CD14-positive monocyte (primary cell): Measurements from ENCODE around the gene LYRM7. TPM values are rescaled to one million over a fixed set of nuclear protein-coding genes. Genes with fewer than 3 reads are reported as not detected.

Experiments
- DNase-seq, 3 donors: peaks; one replicate each; pipeline ENCODE4 v3.0.0-alpha.2; 2011 to 2022
- H2AFZ ChIP-seq: 2 replicates; pipeline ENCODE4 v1.6.0; 2012; ENCODE audit warnings: mild to moderate bottlenecking, low read depth, low read length, inconsistent platforms; ENCODE audit not compliant: insufficient read depth, poor library complexity, severe bottlenecking
- H3K27ac ChIP-seq, 2 donors: 1 replicate in 1 of 2; 2 replicates in 1 of 2; pipeline ENCODE4 v1.5.1; 2012 to 2013; ENCODE audit warnings: low read length in 2 of 2, control low read depth in 1 of 2, inconsistent platforms in 1 of 2, low read depth in 1 of 2, mild to moderate bottlenecking in 1 of 2
- H3K27me3 ChIP-seq, 2 donors: one replicate each; pipeline versions ENCODE4 v1.6.0 to v1.6.1; 2011 to 2013; ENCODE audit warnings: low read length in 2 of 2; ENCODE audit not compliant: control insufficient read depth in 2 of 2, insufficient read depth in 2 of 2
- H3K36me3 ChIP-seq, 2 donors: replicated peaks in 1 of 2; 1 replicate in 1 of 2; 2 replicates in 1 of 2; pipeline versions ENCODE4 v1.5.1 to v1.6.1; 2012 to 2013; ENCODE audit warnings: low read length in 2 of 2, control low read depth in 1 of 2, inconsistent platforms in 1 of 2, mild to moderate bottlenecking in 1 of 2; ENCODE audit not compliant: insufficient read depth in 2 of 2, control insufficient read depth in 1 of 2
- H3K4me1 ChIP-seq, 2 donors: 1 replicate in 1 of 2; 2 replicates in 1 of 2; pipeline versions ENCODE4 v1.5.1 to v1.6.1; 2012 to 2013; ENCODE audit warnings: low read length in 2 of 2, control low read depth in 1 of 2, inconsistent platforms in 1 of 2, mild to moderate bottlenecking in 1 of 2, moderate library complexity in 1 of 2; ENCODE audit not compliant: insufficient read depth in 2 of 2, control insufficient read depth in 1 of 2
- H3K4me2 ChIP-seq: replicated peaks from 2 replicates; pipeline ENCODE3; 2012; ENCODE audit warnings: low read length, moderate library complexity, mild to moderate bottlenecking; ENCODE audit not compliant: poor library complexity, severe bottlenecking; ENCODE audit errors: extremely low read depth
- H3K4me3 ChIP-seq, 3 experiments: fragments of 200-600 bp in 1 of 3; sonication (generic) in 1 of 3; replicated peaks in 1 of 3; 1 replicate in 2 of 3; 2 replicates in 1 of 3; pipeline ENCODE4 v1.5.1; 2011 to 2013; ENCODE audit warnings: low read length in 3 of 3, mild to moderate bottlenecking in 3 of 3, control low read depth in 2 of 3, low read depth in 2 of 3, inconsistent platforms in 1 of 3, moderate library complexity in 1 of 3
- H3K79me2 ChIP-seq: 2 replicates; pipeline ENCODE4 v1.6.0; 2012; ENCODE audit warnings: mild to moderate bottlenecking, control low read depth, inconsistent platforms, low read length, moderate library complexity; ENCODE audit not compliant: insufficient read depth
- H3K9ac ChIP-seq: 2 replicates; pipeline ENCODE4 v1.6.0; 2017; ENCODE audit warnings: low read length, mild to moderate bottlenecking; ENCODE audit not compliant: insufficient read depth, poor library complexity, severe bottlenecking
- H3K9me3 ChIP-seq, 2 donors: replicated peaks in 1 of 2; 1 replicate in 1 of 2; 2 replicates in 1 of 2; pipeline versions ENCODE4 v1.5.1 to v1.6.1; 2012 to 2013; ENCODE audit warnings: low read length in 2 of 2, control low read depth in 1 of 2; ENCODE audit not compliant: control insufficient read depth in 1 of 2, insufficient read depth in 1 of 2
- H4K20me1 ChIP-seq: 2 replicates; pipeline ENCODE4 v1.6.0; 2012; ENCODE audit warnings: mild to moderate bottlenecking, low read length, control low read depth, moderate library complexity; ENCODE audit not compliant: insufficient read depth
- H3K27ac Mint-ChIP-seq, 7 donors: one replicate each; pipeline ENCODE4 v1.8.0; 2020; ENCODE audit warnings: mild to moderate bottlenecking in 7 of 7, mixed read lengths in 7 of 7, moderate library complexity in 6 of 7, inconsistent platforms in 2 of 7
- H3K27me3 Mint-ChIP-seq, 3 donors: one replicate each; pipeline ENCODE4 v1.8.0; 2021 to 2022; ENCODE audit warnings: low read depth in 3 of 3, mild to moderate bottlenecking in 3 of 3, mixed read lengths in 3 of 3, moderate library complexity in 3 of 3, inconsistent platforms in 1 of 3
- H3K36me3 Mint-ChIP-seq, 2 donors: one replicate each; pipeline ENCODE4 v1.8.0; 2020; ENCODE audit warnings: mixed read lengths in 2 of 2, inconsistent platforms in 1 of 2, mild to moderate bottlenecking in 1 of 2
- H3K4me1 Mint-ChIP-seq: one replicate; pipeline ENCODE4 v1.8.0; 2020; ENCODE audit warnings: mild to moderate bottlenecking, mixed read lengths
- H3K4me3 Mint-ChIP-seq, 2 donors: one replicate each; pipeline ENCODE4 v1.8.0; 2020; ENCODE audit warnings: mild to moderate bottlenecking in 2 of 2, mixed read lengths in 2 of 2, moderate library complexity in 1 of 2
- H3K9me3 Mint-ChIP-seq, 7 donors: one replicate each; pipeline ENCODE4 v1.8.0; 2020 to 2022; ENCODE audit warnings: mixed read lengths in 7 of 7, mild to moderate bottlenecking in 6 of 7, moderate library complexity in 6 of 7, inconsistent platforms in 2 of 7
- CTCF ChIP-seq: fragments of 200-600 bp; IDR thresholded peaks from one replicate; pipeline ENCODE4 v1.8.0; 2022; ENCODE audit warnings: antibody characterized with exemption, mild to moderate bottlenecking
- WGBS: methylation state at CpG from one replicate; pipeline ENCODE4 v1.1.5; 2013; ENCODE audit warnings: missing lambda C conversion rate; ENCODE audit not compliant: insufficient coverage; 5-methylcytosine and 5-hydroxymethylcytosine counted together
- intact Hi-C, 2 donors: fragments of 100-400 bp; cut with micrococcal nuclease; formaldehyde crosslinking; loops; one replicate each; pipeline versions ENCODE4 v1.15.0 to v1.15.1; 2023
- polyA plus RNA-seq, 3 donors: library from polyadenylated mRNA; depleted of rRNA in 1 of 3; unstranded in 2 of 3; stranded (reverse) in 1 of 3; fragments of 300-500 nt in 2 of 3; fragments of >200 nt in 1 of 3; fragmentation: Illumina TruSeq in 2 of 3; gene quantifications; 1 replicate in 2 of 3; 2 replicates in 1 of 3; pipeline ENCODE4 v1.2.3, GENCODE V29; 2012 to 2021

Gene LYRM7
- polyA plus RNA-seq, 3 donors: 3.1 to 3.7 (median 3.2) TPM

GRCh38 chr5:131230406-131230805 is 59.7 kb downstream of the LYRM7 start:
- no peak for DNase-seq
- no peak for TF ChIP-seq CTCF
- Histone ChIP-seq H3K79me2 (no peaks in the 10 kb centered on the region), H3K4me1 (peaks cover 7 to 12% of the 10 kb centered on the region in 2 donors), H3K36me3 (no peaks in the 10 kb centered on the region), H3K9ac (no peak overlapping the region), H4K20me1 (no peaks in the 10 kb centered on the region), H3K27me3 (no peaks in the 10 kb centered on the region), H3K9me3 (no peaks in the 10 kb centered on the region), H3K4me2 (no peak overlapping the region), H3K27ac (no peak overlapping the region), H2AFZ (no peak overlapping the region), H3K4me3 (no peak overlapping the region)
- H3K4me1 Mint-ChIP-seq: peaks cover 5% of the 10 kb centered on the region
- H3K4me3 Mint-ChIP-seq: no peak overlapping the region
- peaks cover 0 to 1% (median 0%) of the 10 kb centered on the region in 3 donors for H3K27me3 Mint-ChIP-seq
- no peak overlapping the region for H3K27ac Mint-ChIP-seq
- no peaks in the 10 kb centered on the region for H3K9me3 Mint-ChIP-seq
- H3K36me3 Mint-ChIP-seq: no peaks in the 10 kb centered on the region
- WGBS: no CpG with 5 or more reads among the region's 5 CpGs
- intact Hi-C loops: no loop called here

- Mint-ChIP-seq H3K4me3 (no peak overlapping the region), H3K9me3 (peaks cover 0 to 2% (median 0%) of the 10 kb centered on the region in 7 donors), H3K4me1 (peaks cover 16% of the 10 kb centered on the region), H3K27me3 (peaks cover 0 to 3% (median 0%) of the 10 kb centered on the region in 3 donors), H3K36me3 (no peaks in the 10 kb centered on the region), H3K27ac (peak overlapping the region in 2 of 7 donors; percentile 12 to 57)
- Histone ChIP-seq H3K4me2 (no peak overlapping the region), H3K4me3 (no peak overlapping the region), H3K36me3 (no peaks in the 10 kb centered on the region), H3K79me2 (no peaks in the 10 kb centered on the region), H3K27me3 (no peaks in the 10 kb centered on the region), H2AFZ (no peak overlapping the region), H4K20me1 (no peaks in the 10 kb centered on the region), H3K4me1 (peaks cover 21% of the 10 kb centered on the region in 2 donors), H3K27ac (no peak overlapping the region), H3K9ac (no peak overlapping the region), H3K9me3 (no peaks in the 10 kb centered on the region)
- peak in 2 of 3 donors; percentile 32 to 69 for DNase-seq
- TF ChIP-seq CTCF: no peak
- intact Hi-C loops: no loop called here
- WGBS: no CpG with 5 or more reads among the region's 1 CpG
Observed at GRCh38 chr5:131239686-131240085, 68.9 kb downstream of the LYRM7 start.
